Measurements from ENCODE around the gene COL4A3.
"Not testable (repeated sequence)": the region's sequence is repeated elsewhere in the genome, so short reads cannot be mapped to it uniquely, and the experiment has no call there.

COL4A3 gene

DNA sequence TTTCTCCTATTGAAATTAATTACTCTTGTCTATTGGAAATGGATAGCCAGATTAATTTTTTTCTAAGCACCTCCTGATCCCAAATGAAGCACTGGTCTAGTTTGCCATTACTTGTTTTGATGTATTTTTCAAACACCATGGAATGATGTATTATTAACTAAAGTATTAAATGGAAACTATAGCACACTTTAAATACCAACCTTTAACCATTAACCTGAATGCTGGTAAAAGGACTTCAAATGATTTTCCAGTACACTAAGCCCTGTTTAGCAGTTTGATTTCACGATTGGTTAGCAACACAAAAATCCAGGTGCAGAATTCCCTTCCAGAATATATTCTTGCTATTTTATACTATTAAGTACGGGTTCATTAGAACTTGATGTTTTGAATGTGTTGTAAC, 37.3 kb downstream of the COL4A3 start:
- FAIRE-seq, result no peak

DNA sequence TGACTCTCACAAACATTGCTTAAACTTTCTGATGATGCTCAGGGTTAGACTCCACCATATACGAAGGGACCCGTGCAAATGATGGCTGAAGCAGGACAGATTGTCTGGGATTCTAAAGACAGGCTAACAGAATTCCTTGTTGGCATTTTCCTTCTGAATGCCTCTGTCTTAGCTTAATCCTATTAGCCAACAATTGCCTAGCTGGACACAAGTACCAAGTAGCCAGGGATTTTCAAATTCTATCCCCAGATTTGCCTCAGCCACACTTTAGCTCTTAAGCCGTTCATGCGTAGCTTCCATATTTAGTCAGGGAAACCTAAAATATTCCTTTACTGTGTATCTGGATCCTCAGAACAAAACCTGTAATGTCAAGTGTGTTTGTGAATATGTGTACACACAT, 40.0 kb downstream of the COL4A3 start:
- DNase-seq (ENCODE audit: extremely low spot score, insufficient read length, low read depth), result no peak
- FAIRE-seq, result no peak

More for the DNA sequence above, 37.3 kb downstream of the COL4A3 start:
- DNase-seq (ENCODE audit: extremely low spot score, insufficient read length, low read depth), result no peak

DNA sequence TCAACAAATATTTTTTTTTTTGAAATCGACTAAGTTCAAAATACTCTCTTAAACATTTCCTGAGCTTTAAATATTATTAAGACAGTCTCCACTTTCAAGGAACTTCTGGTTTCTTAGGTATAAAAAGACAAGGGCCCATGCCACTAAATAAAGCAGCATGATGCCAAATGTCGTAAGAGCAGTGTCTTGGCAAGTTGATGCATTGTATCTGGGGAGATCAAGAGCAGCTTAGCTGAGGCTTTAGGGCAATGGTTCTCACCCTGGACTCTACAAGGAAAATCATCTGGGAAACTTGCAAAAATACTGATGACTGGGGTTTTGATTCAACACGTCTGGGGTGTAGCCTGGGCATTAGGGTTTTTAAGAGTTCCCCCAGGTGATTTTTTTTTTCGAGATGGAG, 41.3 kb downstream of the COL4A3 start:
- no peak for FAIRE-seq
- DNase-seq (ENCODE audit: extremely low spot score, insufficient read length, low read depth), result no peak

DNA sequence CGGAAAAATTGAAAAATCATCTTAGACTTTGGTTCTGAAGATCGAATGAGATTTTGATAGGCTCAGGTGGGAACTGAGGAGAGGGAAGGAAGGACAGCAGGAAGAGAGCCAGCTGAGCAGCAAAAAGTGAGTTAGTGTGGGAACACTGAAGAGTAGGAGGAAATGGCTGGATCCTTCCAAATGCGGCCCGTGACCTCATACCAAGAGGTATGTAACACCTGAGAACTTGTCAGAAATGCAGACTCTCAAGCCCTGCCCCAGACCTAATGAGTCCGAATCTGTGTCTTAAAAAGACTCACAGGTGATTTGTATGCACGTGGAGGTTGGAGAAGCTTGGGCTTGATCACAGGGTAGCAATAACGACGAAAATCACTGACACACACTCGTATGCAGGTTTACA, 42.0 kb downstream of the COL4A3 start:
- DNase-seq (ENCODE audit: extremely low spot score, insufficient read length, low read depth) (no peak), FAIRE-seq (no peak)

DNA sequence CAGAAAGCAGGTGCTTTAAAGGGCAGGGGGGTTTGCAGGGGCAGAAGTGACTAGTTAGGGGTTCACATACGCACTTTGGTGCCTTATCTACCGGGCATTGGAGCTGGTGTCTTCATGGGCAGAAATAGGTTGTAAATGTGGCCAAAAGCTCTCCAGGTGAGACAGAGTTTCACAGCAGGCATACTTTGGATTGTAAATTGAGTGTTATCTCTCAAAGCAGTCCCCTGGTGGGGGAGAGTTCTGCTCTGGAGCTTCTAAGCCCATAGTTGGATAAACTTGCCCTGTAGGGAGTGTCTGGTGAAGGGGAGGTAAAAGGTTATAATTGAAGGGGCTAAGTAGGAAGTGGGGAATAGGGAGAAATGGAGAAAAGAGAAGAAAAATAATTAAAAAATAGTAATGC, 43.1 kb downstream of the COL4A3 start:
- no peak for FAIRE-seq
- no peak for DNase-seq (ENCODE audit: extremely low spot score, insufficient read length, low read depth)

DNA sequence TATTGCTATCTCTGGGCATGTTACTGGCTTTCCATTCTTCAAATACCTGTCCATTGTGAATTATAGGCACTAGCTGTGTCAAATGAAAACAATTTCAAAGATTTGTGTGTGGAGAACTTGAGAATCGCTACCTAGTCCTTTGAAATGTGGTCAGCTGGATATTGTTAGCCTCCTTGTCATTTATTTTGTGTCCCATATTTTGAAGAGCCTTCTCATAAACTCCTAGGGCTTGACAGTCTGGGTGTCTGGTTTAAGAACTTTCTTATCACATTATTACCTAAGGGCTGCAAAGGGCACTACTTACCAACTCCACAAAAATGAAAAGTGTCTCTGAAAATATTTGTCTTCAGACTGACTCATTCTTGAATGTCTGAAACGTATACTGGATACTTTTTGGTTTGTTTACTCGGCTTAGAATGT, 50.2 kb downstream of the COL4A3 start:
- DNase-seq (ENCODE audit: extremely low spot score, insufficient read length, low read depth), result no peak
- FAIRE-seq, result no peak

DNA sequence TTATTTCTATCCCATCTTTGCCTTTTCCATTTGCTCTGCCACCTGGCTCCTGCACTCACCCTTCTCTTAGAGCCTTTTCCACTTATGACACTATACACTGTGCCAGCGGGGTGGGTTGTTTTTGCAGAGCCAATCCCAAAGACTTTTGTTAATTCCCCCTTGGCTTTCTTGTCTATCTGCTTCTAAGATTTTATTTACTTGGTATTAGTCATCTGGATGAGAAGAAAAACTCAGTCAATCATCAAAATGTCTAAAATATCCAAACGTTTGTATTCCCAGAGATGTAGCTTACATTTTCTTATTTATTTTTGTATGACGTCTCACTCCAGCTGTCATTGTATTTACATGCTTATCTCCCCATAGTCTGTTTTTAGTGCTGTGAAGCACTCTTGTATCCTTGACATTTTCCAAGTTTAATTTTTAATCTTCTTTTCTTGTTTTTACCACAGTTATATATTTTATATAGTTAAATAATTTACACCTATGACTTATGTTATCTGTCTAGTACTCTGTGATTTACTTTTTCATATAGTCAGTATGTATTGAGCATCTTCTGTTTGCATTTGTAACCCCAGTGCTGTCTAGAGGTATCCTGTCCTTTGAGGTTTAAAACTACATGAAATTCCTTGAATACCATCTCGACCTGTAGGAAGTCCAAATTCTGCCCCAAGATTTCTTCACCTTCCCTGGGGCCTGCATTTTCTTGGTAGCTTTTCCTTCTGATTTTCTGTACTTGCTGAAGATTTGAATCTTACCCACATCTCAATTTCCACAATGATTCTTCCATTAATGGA, 55.1 kb downstream of the COL4A3 start:
- DNase-seq (ENCODE audit: extremely low spot score, insufficient read length, low read depth) (no peak), FAIRE-seq (no peak)

DNA sequence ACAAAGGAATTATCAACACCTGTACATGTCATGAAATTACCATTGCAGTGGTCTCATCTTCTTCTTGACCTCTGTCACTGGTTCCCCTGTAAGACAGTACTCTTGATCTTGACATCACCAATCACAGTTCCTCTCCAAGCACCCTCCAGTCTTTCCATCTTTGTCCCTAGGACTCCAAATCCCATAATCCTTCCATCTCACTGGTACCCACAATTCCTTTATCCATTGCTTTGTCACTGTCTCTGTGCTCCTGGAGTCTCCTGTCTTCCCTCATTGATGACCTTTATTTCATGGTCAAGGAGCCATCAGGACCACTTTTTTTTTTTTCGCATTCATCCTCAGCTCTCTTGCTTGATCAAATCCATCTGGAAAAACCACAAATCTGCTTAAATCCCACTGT, 56.7 kb downstream of the COL4A3 start:
- DNase-seq (ENCODE audit: extremely low spot score, insufficient read length, low read depth) (no peak), FAIRE-seq (no peak)

DNA sequence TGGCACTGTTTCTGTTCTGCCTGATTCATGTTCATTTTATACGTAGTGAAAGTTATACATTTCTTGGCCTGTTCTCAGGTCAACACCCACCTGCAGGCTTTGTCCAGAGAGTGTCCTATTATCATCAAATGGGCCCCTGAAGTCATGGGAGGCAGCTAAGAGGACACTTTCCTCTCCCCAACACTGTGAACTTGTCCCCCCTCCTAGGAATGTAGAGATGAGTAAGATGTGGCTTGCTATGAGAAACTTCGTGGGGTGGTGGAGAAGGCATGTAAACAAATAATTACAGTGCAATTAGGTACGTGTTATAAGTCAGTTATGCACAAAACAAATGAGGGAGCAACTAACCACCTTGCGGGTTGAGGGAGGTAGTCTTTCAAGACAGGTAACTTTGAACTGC, 57.9 kb downstream of the COL4A3 start:
- DNase-seq (ENCODE audit: extremely low spot score, insufficient read length, low read depth), result no peak
- FAIRE-seq, result no peak

DNA sequence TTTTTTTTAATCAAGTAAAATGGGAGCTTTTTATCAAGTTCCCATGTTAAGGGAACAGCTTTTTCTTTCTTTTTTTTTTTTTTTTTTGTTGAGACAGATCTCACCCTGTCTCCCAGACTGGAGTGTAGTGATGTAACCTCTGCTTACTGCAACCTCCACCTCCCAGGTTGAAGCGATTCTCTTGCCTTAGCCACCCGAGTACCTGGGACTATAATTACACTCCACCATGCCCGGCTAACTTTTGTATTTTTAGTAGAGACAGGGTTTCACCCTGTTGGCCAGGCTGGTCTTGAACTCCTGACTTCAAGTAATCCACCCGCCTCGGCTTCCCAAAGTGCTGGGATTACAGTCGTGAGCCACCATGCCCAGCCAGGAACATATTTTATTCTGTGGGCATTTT, 61.2 kb downstream of the COL4A3 start:
- not testable (repeated sequence) for DNase-seq (ENCODE audit: extremely low spot score, insufficient read length, low read depth); FAIRE-seq

DNA sequence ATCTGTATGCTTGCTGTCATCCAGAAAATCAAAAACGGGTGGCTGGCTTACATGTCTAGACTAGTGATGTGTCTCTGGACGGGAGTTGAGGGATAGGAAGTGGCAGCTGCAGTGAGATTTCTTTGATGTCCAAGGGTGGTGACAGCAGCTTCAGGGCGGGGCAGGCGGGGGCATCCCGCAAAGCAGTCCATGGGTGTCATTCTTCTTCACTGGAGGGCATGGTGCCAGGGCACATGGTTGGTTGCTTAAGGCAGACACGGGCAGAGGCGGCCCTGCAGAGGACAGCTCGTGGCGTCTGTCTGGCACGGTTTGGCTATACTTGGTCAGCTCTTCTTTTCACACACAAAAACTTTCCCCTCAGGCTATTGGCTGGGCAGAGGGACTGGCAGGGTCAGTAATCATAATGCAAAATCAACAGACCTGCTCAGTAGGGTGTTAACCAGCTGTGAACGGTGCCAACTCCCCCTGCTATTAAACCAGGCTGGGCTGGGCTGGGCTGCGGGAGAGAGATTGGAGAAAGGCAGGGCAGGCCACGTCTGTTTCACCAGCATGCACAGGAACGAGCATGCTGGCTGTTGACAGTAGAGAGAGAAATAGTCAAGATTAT, 63.7 kb downstream of the COL4A3 start:
- no peak for DNase-seq (ENCODE audit: extremely low spot score, insufficient read length, low read depth)
- no peak for FAIRE-seq

DNA sequence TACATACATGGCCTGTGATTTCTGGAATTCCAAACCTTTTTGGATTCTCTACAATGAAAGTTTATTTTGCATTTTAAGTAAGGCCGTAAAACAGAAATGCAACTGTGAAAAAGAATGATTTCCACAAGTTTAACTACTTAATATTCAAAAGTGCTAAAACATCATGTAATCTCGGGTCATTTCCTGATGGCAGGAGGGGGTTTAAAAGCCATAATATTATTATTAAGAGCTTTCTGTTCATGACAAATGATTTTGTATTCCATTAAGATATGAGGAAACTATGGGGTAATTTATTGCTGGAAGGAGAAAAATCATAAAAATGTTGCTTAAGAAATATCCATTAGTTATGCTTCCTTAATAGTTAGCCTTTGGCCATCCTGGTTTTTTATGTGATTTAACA, 65.7 kb downstream of the COL4A3 start:
- FAIRE-seq, result no peak
- no peak for DNase-seq (ENCODE audit: extremely low spot score, insufficient read length, low read depth)

DNA sequence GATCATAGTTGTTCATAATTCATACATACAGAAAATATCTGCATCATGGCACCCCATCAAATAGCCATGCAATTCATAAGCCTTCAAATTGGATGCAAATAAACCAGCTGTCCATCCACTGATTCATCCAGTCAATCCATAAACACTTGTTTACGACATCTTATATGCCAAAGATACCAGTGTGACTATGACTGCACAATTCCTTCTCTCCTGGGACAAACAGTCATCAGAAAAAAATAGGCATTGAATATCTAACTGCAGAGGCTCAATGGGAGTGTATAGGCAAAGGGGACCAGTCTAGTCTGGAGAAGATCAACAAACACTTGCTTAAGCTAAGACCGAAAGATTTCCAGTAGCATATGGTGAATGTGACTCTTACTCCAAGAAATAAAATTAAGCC, 70.0 kb downstream of the COL4A3 start:
- DNase-seq (ENCODE audit: extremely low spot score, insufficient read length, low read depth), result no peak

DNA sequence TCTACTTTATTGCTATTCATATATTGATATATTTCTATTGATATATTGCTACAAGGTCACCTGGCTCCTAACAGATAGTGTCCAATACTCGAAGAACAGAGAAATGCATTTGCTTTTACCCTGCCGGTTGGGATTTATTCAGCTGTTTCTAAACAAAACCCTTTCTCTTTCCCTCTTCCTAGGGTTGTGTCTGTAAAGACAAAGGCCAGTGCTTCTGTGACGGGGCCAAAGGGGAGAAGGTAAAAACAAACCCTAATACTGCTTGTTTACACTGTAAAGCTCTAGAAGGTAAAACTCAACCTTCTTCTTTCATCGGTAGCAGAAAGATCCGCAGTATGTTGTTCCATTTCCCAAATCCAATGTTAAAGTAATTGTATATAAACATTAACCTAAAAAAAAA, 73.4 kb downstream of the COL4A3 start:
- FAIRE-seq (peak; percentile 15), DNase-seq (ENCODE audit: extremely low spot score, insufficient read length, low read depth) (no peak)

More for the DNA sequence above, 70.0 kb downstream of the COL4A3 start:
- no peak for FAIRE-seq

DNA sequence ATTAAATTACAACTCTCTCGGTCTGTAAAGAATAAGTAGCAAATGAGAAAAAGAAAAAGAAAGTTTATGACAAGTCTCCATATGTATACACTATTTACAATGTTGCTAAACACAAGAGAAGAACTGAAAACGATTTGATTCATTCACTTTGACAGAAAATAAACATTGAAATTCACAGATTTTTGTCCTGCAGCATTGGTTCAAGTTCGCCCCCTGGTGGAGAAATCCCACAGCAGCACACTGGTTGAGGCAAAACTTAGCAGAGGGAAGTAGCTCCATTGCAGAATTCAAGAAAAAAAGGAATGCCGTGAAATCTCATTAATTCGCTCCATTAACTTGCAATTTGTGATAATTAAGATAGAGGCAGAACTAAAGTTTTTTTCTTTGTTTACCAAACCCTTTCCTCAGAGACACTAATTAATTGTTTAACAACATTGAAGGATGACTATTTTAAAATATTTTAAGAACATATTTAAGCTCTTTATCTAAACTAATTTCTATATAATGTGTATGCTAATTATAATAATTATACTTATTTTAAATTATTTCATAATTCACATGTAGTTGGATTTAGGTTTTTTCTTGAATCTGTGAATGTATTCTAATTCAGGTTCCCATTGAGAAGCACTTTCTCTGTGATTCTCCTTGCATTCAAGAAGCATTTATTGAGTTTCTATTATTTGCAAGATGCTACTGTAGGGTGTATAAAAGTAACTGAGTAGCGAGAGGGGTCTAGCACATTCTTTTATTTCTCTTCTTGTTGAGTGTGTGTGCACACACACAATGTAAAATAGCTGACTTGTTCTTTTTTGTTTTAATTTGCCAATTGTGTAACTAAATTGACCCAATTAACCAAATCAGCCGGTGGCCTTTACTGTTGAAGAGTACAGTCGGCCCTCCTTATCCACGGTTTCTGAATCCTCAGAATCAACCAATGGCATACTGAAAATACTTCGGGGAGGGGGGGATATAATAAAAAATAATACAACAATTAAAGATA, 74.1 kb downstream of the COL4A3 start:
- DNase-seq (ENCODE audit: extremely low spot score, insufficient read length, low read depth), result peak; percentile 9
- FAIRE-seq, result peak; percentile 89

DNA sequence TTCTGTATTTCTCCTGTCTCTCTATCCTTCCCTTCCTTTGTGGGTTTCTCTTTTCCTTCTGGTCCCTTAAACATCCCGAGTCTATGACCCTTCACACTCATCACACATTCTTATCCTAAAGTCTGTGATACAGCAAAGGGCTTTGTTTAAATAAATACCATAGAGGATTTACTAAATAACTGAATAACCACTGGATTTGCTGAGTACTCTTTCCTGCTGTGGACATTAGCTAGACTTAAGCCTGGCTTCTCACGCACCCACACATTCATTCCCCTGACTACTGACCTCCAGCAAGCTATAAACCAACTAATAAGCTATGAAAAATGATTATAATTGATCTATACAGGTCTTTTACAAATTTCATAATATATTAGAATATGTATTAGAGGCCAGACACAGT, 76.6 kb downstream of the COL4A3 start:
- no peak for FAIRE-seq
- DNase-seq (ENCODE audit: extremely low spot score, insufficient read length, low read depth), result no peak

DNA sequence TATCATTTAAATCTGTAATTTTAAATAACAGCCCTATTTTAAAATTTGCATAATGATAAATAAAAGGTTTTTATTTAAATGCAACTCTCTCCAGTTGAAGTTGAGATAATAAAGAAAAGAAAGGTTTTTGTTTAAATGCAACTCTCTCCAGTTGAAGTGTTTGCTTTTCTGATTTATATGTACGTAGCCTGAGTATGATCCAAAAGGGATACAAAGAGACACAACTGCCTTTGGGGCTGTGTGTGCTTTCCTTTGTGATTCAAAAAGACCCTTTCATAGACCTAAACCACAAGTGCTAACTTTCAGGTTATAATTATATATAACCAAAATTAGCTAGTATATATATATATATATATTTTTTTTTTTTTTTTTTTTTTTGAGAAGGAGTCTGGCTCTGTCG, 84.5 kb downstream of the COL4A3 start:
- FAIRE-seq (no peak), DNase-seq (ENCODE audit: extremely low spot score, insufficient read length, low read depth) (no peak)

DNA sequence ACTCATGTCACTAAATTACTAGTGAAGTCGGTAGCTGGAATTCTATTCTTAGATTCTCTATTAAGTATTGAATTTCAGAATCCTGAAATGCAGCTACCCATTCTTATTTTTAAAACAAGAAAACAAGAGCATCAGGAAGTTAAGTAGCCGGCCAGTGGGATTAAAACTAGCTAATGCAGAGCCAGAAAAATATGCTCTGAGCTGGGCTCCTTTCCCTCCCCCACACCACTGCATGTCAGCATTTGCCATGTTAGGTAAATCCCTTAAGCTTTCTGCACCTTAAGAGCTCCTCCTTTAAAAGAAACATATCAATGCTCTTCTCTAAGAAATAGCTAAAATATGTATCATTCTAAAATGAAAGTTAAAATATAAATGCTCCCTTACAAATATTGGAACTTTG, 88.4 kb downstream of the COL4A3 start:
- no peak for DNase-seq (ENCODE audit: extremely low spot score, insufficient read length, low read depth)
- FAIRE-seq, result no peak

DNA sequence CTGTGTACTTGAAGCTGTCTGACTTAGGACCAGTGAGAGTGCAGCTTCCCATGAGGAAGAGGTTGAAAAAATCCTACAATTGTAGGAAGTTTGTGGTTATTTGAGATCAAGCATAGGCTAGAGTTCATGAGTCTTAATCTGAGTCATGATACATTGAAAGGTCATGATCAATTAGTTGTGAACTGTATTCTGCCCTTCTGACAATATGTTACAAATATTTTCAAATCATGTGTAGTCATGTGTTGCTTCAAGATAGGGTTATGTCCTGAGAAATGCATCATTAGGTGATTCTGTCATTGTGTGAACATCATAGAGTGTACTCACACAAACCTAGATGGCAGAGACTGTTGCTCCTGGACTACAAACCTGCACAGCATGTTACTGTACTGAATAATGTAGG, 92.2 kb downstream of the COL4A3 start:
- DNase-seq (ENCODE audit: extremely low spot score, insufficient read length, low read depth), result no peak
- FAIRE-seq, result no peak

DNA sequence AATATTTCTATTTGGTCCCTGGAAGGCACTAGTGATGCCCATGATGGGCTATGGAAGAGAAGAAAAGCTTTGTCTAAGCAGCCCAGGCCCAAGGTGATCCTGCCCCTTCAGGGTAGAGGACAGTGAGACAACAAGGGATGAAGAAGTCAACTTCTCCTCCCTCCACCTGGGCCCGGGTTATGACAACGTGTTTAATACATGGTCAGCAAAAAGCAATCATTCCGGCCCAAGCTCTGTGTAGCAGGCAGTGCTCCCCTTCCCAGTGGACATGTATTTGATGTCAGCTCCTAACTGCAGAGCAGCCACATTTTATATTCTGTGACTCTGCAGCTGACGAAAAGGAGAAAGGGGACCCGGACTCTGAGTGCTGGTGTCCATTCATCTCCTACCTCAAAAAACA, 93.4 kb downstream of the COL4A3 start:
- DNase-seq (ENCODE audit: extremely low spot score, insufficient read length, low read depth) (no peak), FAIRE-seq (no peak)

DNA sequence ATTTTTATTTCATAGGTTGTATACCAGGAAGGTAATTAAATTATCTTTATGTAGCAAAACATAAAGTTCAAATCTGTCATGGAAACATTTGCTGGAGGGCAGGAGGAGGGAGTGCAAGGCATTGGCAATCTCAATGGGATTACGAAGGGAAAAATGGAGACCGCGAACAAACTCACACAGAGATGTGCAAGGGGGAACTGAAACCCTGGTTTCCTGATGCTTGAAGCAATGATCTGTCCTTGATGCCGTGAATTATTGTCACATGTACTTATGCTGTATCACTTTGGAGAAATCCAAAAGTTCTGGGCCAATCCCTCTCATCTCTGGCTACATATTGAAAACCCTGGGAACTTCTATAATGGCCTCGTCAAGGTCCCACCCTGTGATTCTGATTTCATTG, 95.6 kb downstream of the COL4A3 start:
- DNase-seq (ENCODE audit: extremely low spot score, insufficient read length, low read depth), result no peak
- FAIRE-seq, result no peak
